ENCODE results near the gene SCN4B. TPM values are rescaled to one million over a fixed set of nuclear protein-coding genes. Genes with fewer than 3 reads are reported as not detected.

SCN4B gene
- total RNA-seq, 1 donor from 2014 or later, result 4.1 TPM

GRCh38 chr11:118099838-118100556 is 52.6 kb downstream of the SCN4B start:
- DNase-seq, result no peak

- no peak for DNase-seq
Observed at GRCh38 chr11:118098996-118099837, 53.4 kb downstream of the SCN4B start.

- DNase-seq, result no peak
Observed at GRCh38 chr11:118095967-118096367, 56.7 kb downstream of the SCN4B start.

- DNase-seq, result no peak
Observed at GRCh38 chr11:118095493-118095892, 57.1 kb downstream of the SCN4B start.

- no peak for DNase-seq
Observed at GRCh38 chr11:118092907-118093571, 59.6 kb downstream of the SCN4B start.

- no peak for DNase-seq
Observed at GRCh38 chr11:118091690-118092089, 60.9 kb downstream of the SCN4B start.

- DNase-seq, result no peak
Observed at GRCh38 chr11:118090545-118091162, 62.0 kb downstream of the SCN4B start.

- DNase-seq, result no peak
Observed at GRCh38 chr11:118088531-118088930, 64.1 kb downstream of the SCN4B start.

GRCh38 chr11:118087931-118088330 is 64.7 kb downstream of the SCN4B start:
- DNase-seq, result no peak

- DNase-seq, result no peak
Observed at GRCh38 chr11:118086913-118087768, 65.5 kb downstream of the SCN4B start, which contains the start of gene SMIM35. TSS of gene SMIM35 (minus strand) at chr11:118086963. CDS start at chr11:118086757, 206 bp downstream.

GRCh38 chr11:118084656-118085055 is 68.0 kb downstream of the SCN4B start:
- DNase-seq, result no peak

- DNase-seq, result peak; percentile 18
Observed at GRCh38 chr11:118084247-118084646, 68.4 kb downstream of the SCN4B start.

Other genes starting within 250 kb of the SCN4B start
- gene TMPRSS13, start 223.4 kb downstream of the SCN4B start, total RNA-seq, result 2.2 TPM
- 5.9 TPM for gene IL10RA, start 166.4 kb downstream of the SCN4B start, total RNA-seq
- gene TMPRSS4, start 75.7 kb downstream of the SCN4B start, total RNA-seq, result 7.0 TPM
- not detected for gene SMIM35, start 65.9 kb downstream of the SCN4B start, total RNA-seq
- 12.0 TPM for gene SCN2B, start 23.8 kb upstream of the SCN4B start, total RNA-seq
- gene JAML, start 72.2 kb upstream of the SCN4B start, total RNA-seq, result 9.7 TPM
- 3.0 TPM for gene MPZL3, start 99.5 kb upstream of the SCN4B start, total RNA-seq
- 27.2 TPM for gene MPZL2, start 111.5 kb upstream of the SCN4B start, total RNA-seq
- not detected for gene CD3E, start 151.9 kb upstream of the SCN4B start, total RNA-seq
- not detected for gene CD3D, start 189.9 kb upstream of the SCN4B start, total RNA-seq
- 1.1 TPM for gene CD3G, start 191.5 kb upstream of the SCN4B start, total RNA-seq
- gene UBE4A, start 206.8 kb upstream of the SCN4B start, total RNA-seq, result 34.8 TPM
- gene ATP5MG, start 248.8 kb upstream of the SCN4B start, total RNA-seq, result 77.5 TPM

All from tongue (tissue), 2 donors.